K562 (cell line): ENCODE data around the gene ROR2. TPM values are rescaled to one million over a fixed set of nuclear protein-coding genes. Genes with fewer than 3 reads are reported as not detected.

Source experiments
- ATAC-seq: fragments of 200-7000 bp; cut with Tn5 transposase; 3 replicates; pipeline ENCODE4 v1.9.1; 2020; ENCODE audit warnings: moderate library complexity
- BruUV-seq: library from RNA; stranded (reverse); fragments of 400-500 nt; replicated peaks from 2 replicates; lab custom pipeline; 2021; lab: Mats Ljungman, UMichigan
- CTCF ChIA-PET: fragments of 300-600 bp; formaldehyde crosslinking; extraction: SDS; loops from one replicate; lab custom pipeline; 2021; ENCODE audit warnings: low intra/inter-chr PET ratio; lab: Yijun Ruan, JAX
- POLR2A ChIA-PET: fragments of 300-600, 350-650 bp; sonication (Branson Sonifier 250); formaldehyde crosslinking; extraction: SDS; loops from one replicate; lab custom pipeline; 2021; ENCODE audit warnings: antibody characterized with exemption, inconsistent platforms; lab: Yijun Ruan, JAX
- DNase-seq, 4 experiments: peaks; one replicate each; pipeline versions ENCODE4 v3.0.0 to v3.0.0-alpha.2; 2011 to 2018; ENCODE audit warnings: low spot score in 3 of 4, mixed read lengths in 3 of 4; ENCODE audit errors: extremely low read depth in 1 of 4
- FAIRE-seq: peaks from 2 replicates; lab custom pipeline; 2011; peaks lifted over from hg19 to GRCh38; lab: Jason Lieb, UNC
- H2AFZ ChIP-seq: 2 replicates; pipeline ENCODE4 v1.6.0; 2011; ENCODE audit warnings: low read depth, low read length, control low read depth, inconsistent platforms
- H3K27ac ChIP-seq: fragments of 200-600 bp; 3 replicates; pipeline ENCODE4 v1.8.0; 2011; ENCODE audit warnings: low read depth, mild to moderate bottlenecking, control low read depth, inconsistent platforms, low read length, moderate library complexity, mixed read lengths; ENCODE audit errors: extremely low read depth
- H3K27me3 ChIP-seq, 2 experiments: fragments of 300-600 bp in 1 of 2; 2 replicates in 1 of 2; 3 replicates in 1 of 2; pipeline versions ENCODE4 v1.6.0 to v1.8.0; 2011; ENCODE audit warnings: inconsistent platforms in 2 of 2, low read length in 2 of 2, mild to moderate bottlenecking in 1 of 2, mixed read lengths in 1 of 2, moderate library complexity in 1 of 2; ENCODE audit not compliant: control insufficient read depth in 2 of 2, insufficient read depth in 2 of 2
- H3K36me3 ChIP-seq: fragments of 300-600 bp; 3 replicates; pipeline ENCODE4 v1.8.0; 2011; ENCODE audit warnings: mild to moderate bottlenecking, low read length, inconsistent platforms; ENCODE audit not compliant: control insufficient read depth, insufficient read depth
- H3K4me1 ChIP-seq, 2 experiments: fragments of 200-600 bp in 1 of 2; replicated peaks in 1 of 2; 2 replicates in 1 of 2; 3 replicates in 1 of 2; pipeline versions ENCODE4 v1.5.1 to v1.8.0; 2011; ENCODE audit warnings: inconsistent platforms in 2 of 2, low read length in 2 of 2, mild to moderate bottlenecking in 1 of 2, mixed read lengths in 1 of 2, moderate library complexity in 1 of 2; ENCODE audit not compliant: control insufficient read depth in 2 of 2, insufficient read depth in 2 of 2
- H3K4me2 ChIP-seq: 2 replicates; pipeline ENCODE4 v1.6.1; 2011; ENCODE audit warnings: low read length, control low read depth, inconsistent platforms, mixed read lengths; ENCODE audit not compliant: insufficient read depth
- H3K4me3 ChIP-seq: fragments of 200-600 bp; sonication (generic), shearing (Covaris generic); 2 replicates; pipeline ENCODE4 v1.5.1; 2016; ENCODE audit warnings: control low read depth, inconsistent platforms
- H3K79me2 ChIP-seq: fragments of 200-600 bp; 3 replicates; pipeline ENCODE4 v1.8.0; 2011; ENCODE audit warnings: low read length, inconsistent platforms; ENCODE audit not compliant: control insufficient read depth, insufficient read depth
- H3K9ac ChIP-seq, 2 experiments: 2 replicates each; pipeline versions ENCODE4 v1.6.0 to v1.6.1; 2011; ENCODE audit warnings: low read depth in 2 of 2, low read length in 2 of 2, control low read depth in 1 of 2, inconsistent platforms in 1 of 2, mild to moderate bottlenecking in 1 of 2, mixed read lengths in 1 of 2; ENCODE audit not compliant: insufficient read depth in 1 of 2
- H3K9me1 ChIP-seq: one replicate; pipeline ENCODE4 v1.6.0; 2011; ENCODE audit warnings: inconsistent platforms, mild to moderate bottlenecking, low read length, moderate library complexity; ENCODE audit not compliant: control insufficient read depth, insufficient read depth
- H3K9me3 ChIP-seq: replicated peaks from 2 replicates; pipeline ENCODE4 v1.5.1; 2011; ENCODE audit warnings: low read depth, low read length, inconsistent platforms; ENCODE audit not compliant: control insufficient read depth, insufficient read depth
- H4K20me1 ChIP-seq: replicated peaks from 2 replicates; pipeline ENCODE4 v1.6.1; 2011; ENCODE audit warnings: low read length, inconsistent platforms, mixed read lengths; ENCODE audit not compliant: control insufficient read depth, insufficient read depth
- BCL6 ChIP-seq: fragments of 250-450 bp; sonication (Bioruptor Pico); IDR thresholded peaks from 2 replicates; pipeline ENCODE4 v1.4.0; 2020
- CEBPB ChIP-seq: fragments of 450-650 bp; IDR thresholded peaks from 2 replicates; pipeline ENCODE4 v1.6.1; 2016; ENCODE audit warnings: missing genetic modification characterization, missing compliant biosample characterization
- EGR1 ChIP-seq: fragments of 450-650 bp; conservative IDR thresholded peaks from 2 replicates; pipeline ENCODE4 v1.6.1; 2017; ENCODE audit warnings: mild to moderate bottlenecking
- KAT7 ChIP-seq: sonication (generic); formaldehyde crosslinking; IDR thresholded peaks from 2 replicates; pipeline ENCODE4 v1.8.0; 2022; ENCODE audit warnings: missing genetic modification reagents, mild to moderate bottlenecking, borderline replicate concordance
- NCOR1 ChIP-seq: fragments of 450-650 bp; IDR thresholded peaks from 2 replicates; pipeline ENCODE4 v1.6.1; 2016; ENCODE audit warnings: mild to moderate bottlenecking, moderate library complexity
- POLR2G ChIP-seq: fragments of 200-400 bp; formaldehyde crosslinking; IDR thresholded peaks from 2 replicates; pipeline ENCODE4 v1.6.1; 2017; ENCODE audit warnings: low read depth, mild to moderate bottlenecking, antibody characterized with exemption, low read length, moderate library complexity
- ZNF263 ChIP-seq: sonication (generic); formaldehyde crosslinking; IDR thresholded peaks from 2 replicates; pipeline ENCODE4 v1.8.0; 2022; ENCODE audit warnings: mild to moderate bottlenecking, missing genetic modification reagents, borderline replicate concordance
- WGBS: fragments of 100-300 bp; shearing (Covaris generic); methylation state at CpG from one replicate; pipeline ENCODE4 v1.1.6; 2016; ENCODE audit warnings: low coverage, mixed read lengths; ENCODE audit not compliant: insufficient coverage; ENCODE audit errors: missing lambda C conversion rate; 5-methylcytosine and 5-hydroxymethylcytosine counted together
- in situ Hi-C: fragments of 300-500 bp; cut with MboI; formaldehyde crosslinking; loops from 4 replicates; pipeline ENCODE4 v1.15.0; 2018; ENCODE audit warnings: inconsistent platforms, mixed read lengths
- intact Hi-C: fragments of 100-400 bp; cut with micrococcal nuclease; formaldehyde crosslinking; loops from 2 replicates; pipeline ENCODE4 v1.14.2; 2022
- polyA plus RNA-seq, 8 experiments: library from polyadenylated mRNA; depleted of rRNA in 4 of 8; stranded (reverse) in 5 of 8; unstranded in 3 of 8; fragments of >200 nt; fragmentation: Nextera tagmentation in 2 of 8; fragmentation: Illumina TruSeq in 1 of 8; extraction: Ambion mirVana in 2 of 8; extraction: Trizol in 1 of 8; gene quantifications; 2 replicates each; pipeline versions ENCODE4 v1.2.1 to v1.2.3, GENCODE V29; 2011 to 2014; ENCODE audit warnings: inconsistent platforms in 1 of 8, missing spikeins in 1 of 8
- total RNA-seq, 7 experiments: library from RNA; depleted of rRNA in 6 of 7; stranded (reverse); fragments of >200 nt in 6 of 7; fragmentation: Illumina TruSeq in 2 of 7; extraction: Trizol in 2 of 7; gene quantifications; 2 replicates each; pipeline versions ENCODE4 v1.2.1 to v1.2.3, GENCODE V29; 2011 to 2021; ENCODE audit warnings: low replicate concordance in 1 of 7

ROR2 gene
- total and polyA plus RNA-seq, 9 of the 15 experiments (the other 6 are each of a cell fraction or from before 2014, with no cell fraction given): 5.6 to 33.8 (median 15.3) TPM

- WGBS: 55% methylated on average over 4 of the region's 4 CpGs
- no peak for FAIRE-seq
- POLR2A ChIA-PET: interaction anchor here (0.9 kb wide), 1 partner anchor 16 kb away, joined by 3 read pairs; no protein-coding TSS in a partner anchor
These were observed 86.6 kb downstream of the ROR2 start for GRCh38 chr9:91863469-91863868.

GRCh38 chr9:91858213-91859030, 91.6 kb downstream of the ROR2 start:
- no peak for DNase-seq
- H3K27me3 ChIP-seq: no peaks in the 10 kb centered on the region

More at GRCh38 chr9:91863469-91863868, 86.6 kb downstream of the ROR2 start:
- Histone ChIP-seq H3K27ac (no peak overlapping the region), H3K4me2 (no peak overlapping the region), H4K20me1 (no peaks in the 10 kb centered on the region; the same call in 1 of the 2 replicates), H3K9ac (no peak overlapping the region), H3K4me1 (peaks cover 0 to 25% of the 10 kb centered on the region in 2 experiments; a peak in 2 of 5 replicates), H3K36me3 (peaks cover 2% of the 10 kb centered on the region; the same call in 1 of the 3 replicates), H3K79me2 (peaks cover 65% of the 10 kb centered on the region), H3K27me3 (no peaks in the 10 kb centered on the region), H3K4me3 (no peak overlapping the region), H3K9me3 (no peaks in the 10 kb centered on the region), H3K9me1 (no peaks in the 10 kb centered on the region), H2AFZ (no peak overlapping the region)
- in situ Hi-C loops (no loop called here), intact Hi-C loops (no loop called here)
- DNase-seq: no peak
- CTCF ChIA-PET: no interaction called here
- no peak for ATAC-seq
- no TSS peak for BruUV-seq
- TF ChIP-seq KAT7 (no peak), CEBPB (peak; percentile 69), BCL6 (CRISPR knock-in tag) (no peak), NCOR1 (no peak)

More at GRCh38 chr9:91858213-91859030, 91.6 kb downstream of the ROR2 start:
- CTCF ChIA-PET: no interaction called here
- no peak overlapping the region for H3K4me3 ChIP-seq
- peak; percentile 40; the same call in 2 of the 3 replicates for ATAC-seq
- POLR2A ChIA-PET: no interaction called here
- no peaks in the 10 kb centered on the region for H3K9me3 ChIP-seq
- H2AFZ ChIP-seq: no peak overlapping the region
- H3K4me2 ChIP-seq: no peak overlapping the region
- H3K4me1 ChIP-seq: peaks cover 19 to 22% of the 10 kb centered on the region in 2 experiments
- intact Hi-C loops: no loop called here
- no peak for FAIRE-seq
- peaks cover 4% of the 10 kb centered on the region; the same call in 1 of the 3 replicates for H3K36me3 ChIP-seq
- peaks cover 5% of the 10 kb centered on the region; the same call in 1 of the 2 replicates for H4K20me1 ChIP-seq
- in situ Hi-C loops: no loop called here
- H3K27ac ChIP-seq: no peak overlapping the region
- 72% methylated on average over 16 of the region's 17 CpGs for WGBS
- peaks cover 68% of the 10 kb centered on the region for H3K79me2 ChIP-seq
- no peak for TF ChIP-seq EGR1
- TF ChIP-seq ZNF263 (CRISPR knock-in tag): no peak
- 0 out of 2 replicates have a peak, but pooled peaks have one; percentile 28 for TF ChIP-seq POLR2G
- no peaks in the 10 kb centered on the region for H3K9me1 ChIP-seq
- BruUV-seq: no TSS peak
- H3K9ac ChIP-seq: peak overlapping the region in 1 of 2 experiments; percentile 50; a peak in 1 of 4 replicates
